ENCODE measurements around the gene TAPBP. TPM values are rescaled to one million over a fixed set of nuclear protein-coding genes. Genes with fewer than 3 reads are reported as not detected.

Gene TAPBP
- total and polyA plus RNA-seq, 2 of the 8 experiments (the other 6 are each of a cell fraction or from before 2014, with no cell fraction given) = 24.5 to 35.4 TPM

DNA sequence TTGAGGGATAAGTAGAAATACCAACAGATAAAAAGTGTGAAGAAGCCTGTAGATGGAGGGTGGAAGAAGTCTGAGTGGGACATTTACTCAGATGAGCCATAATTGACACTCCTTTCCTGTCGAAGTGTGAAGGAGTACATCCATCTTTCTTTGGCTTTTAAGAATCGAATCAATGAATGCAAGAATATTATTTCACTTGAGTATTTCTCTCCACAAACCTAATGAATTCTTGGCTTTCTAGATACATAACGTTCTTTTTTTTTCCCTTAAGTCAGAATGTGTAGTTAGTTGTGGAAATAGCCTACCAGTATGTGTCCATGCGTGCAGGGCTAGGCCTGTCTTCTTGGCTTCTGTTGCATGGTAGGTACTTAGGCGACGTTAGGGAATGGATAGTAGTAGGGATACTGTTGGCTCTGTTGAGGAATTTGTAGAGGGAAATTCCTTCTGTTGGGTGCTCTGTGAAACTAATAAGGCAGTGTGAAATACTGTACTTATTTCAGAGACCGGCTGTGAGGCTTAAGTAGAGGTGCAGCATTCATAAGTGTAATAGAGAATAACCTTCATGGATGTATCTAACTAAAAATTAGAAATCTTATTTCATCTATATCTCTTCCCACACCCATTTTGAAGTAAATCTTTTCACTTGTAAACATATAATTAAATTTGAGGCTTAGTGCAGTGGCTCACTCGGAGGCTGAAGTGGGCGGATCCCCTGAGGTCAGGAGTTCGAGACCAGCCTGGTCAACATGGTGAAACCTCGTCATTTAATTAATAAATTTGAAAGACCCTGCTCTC lies 40.6 kb downstream of the TAPBP start:
- H3K9ac ChIP-seq (replicated peaks in 1 of 4; ENCODE audit: extremely low read depth in 1 of 4, low read depth in 3 of 4, low read length in 3 of 4) = peak overlapping the region; percentile 92 to 99 (median 92)
- no peak overlapping the region for H3K56ac ChIP-seq (replicated peaks; ENCODE audit: insufficient read length, low read depth, low read length)
- FAIRE-seq = no peak
- H3K36me3 ChIP-seq (ENCODE audit: control insufficient read depth in 2 of 4, insufficient read depth in 4 of 4, low read length in 3 of 4) = peaks cover 16 to 46% (median 36%) of the 10 kb centered on the region in 4 experiments; a peak in 7 of 8 replicates
- H2BK12ac ChIP-seq (ENCODE audit: low read depth, low read length) = no peak overlapping the region
- H3K23me2 ChIP-seq (ENCODE audit: low read depth, low read length) = peaks cover 22% of the 10 kb centered on the region
- H2BK20ac ChIP-seq (ENCODE audit: low read length) = no peak overlapping the region
- H3K79me2 ChIP-seq (ENCODE audit: control insufficient read depth in 1 of 2, insufficient read depth in 2 of 2, low read length in 2 of 2) = peaks cover 26 to 43% of the 10 kb centered on the region in 2 experiments
- no peaks in the 10 kb centered on the region for H3K9me3 ChIP-seq (ENCODE audit: insufficient read depth in 2 of 2, low read depth in 1 of 2, low read length in 1 of 2)
- H3K14ac ChIP-seq (ENCODE audit: insufficient read length) = no peak overlapping the region
- H2BK120ac ChIP-seq (replicated peaks; ENCODE audit: low read depth, low read length) = no peak overlapping the region
- no peak overlapping the region for H2BK15ac ChIP-seq (ENCODE audit: low read length)
- ChIA-PET CTCF (ENCODE audit: partially characterized antibody) (interaction anchor here (0.6 kb wide), 1 partner anchor 1702 kb away, joined by 3 read pairs; no protein-coding TSS in a partner anchor), POLR2A (ENCODE audit: partially characterized antibody) (interaction anchor here (0.5 to 12.0 kb wide), 16 partner anchors 8 to 157 kb away, joined by 3 to 337 read pairs (median 16); partner anchors contain the start of genes CUTA, HSD17B8, PFDN6 and RGL2)
- 72% methylated on average over 11 of the region's 11 CpGs; no CpG with 5 or more reads in 1 of the 2 experiments for WGBS, 2 experiments (ENCODE audit: extremely low coverage in 1 of 2, insufficient coverage in 1 of 2, insufficient read length in 1 of 2, insufficient replicate concordance in 2 of 2, low coverage in 1 of 2, low lambda C conversion rate in 2 of 2, missing lambda C conversion rate in 1 of 2)
- 0 out of 2 replicates have a peak overlapping the region, but pooled peaks have one; percentile 50 for H2BK5ac ChIP-seq (ENCODE audit: low read depth, low read length)
- peaks cover 9 to 16% of the 10 kb centered on the region in 2 experiments for H4K20me1 ChIP-seq (replicated peaks in 1 of 2; ENCODE audit: control insufficient read depth in 1 of 2, insufficient read depth in 2 of 2, low read length in 2 of 2)
- DNase-seq (ENCODE audit: low read depth in 1 of 2, low spot score in 2 of 2) = no peak
- no peak overlapping the region for H3K4ac ChIP-seq (replicated peaks; ENCODE audit: insufficient read length, low read depth, low read length)
- H3K18ac ChIP-seq (ENCODE audit: extremely low read depth, low read length) = no peak overlapping the region
- no peak overlapping the region for H2AFZ ChIP-seq (ENCODE audit: low read length)
- H4K5ac ChIP-seq (ENCODE audit: insufficient read length, low read depth, low read length) = no peak overlapping the region
- no peak overlapping the region for H4K8ac ChIP-seq (ENCODE audit: extremely low read depth, insufficient read depth, low read length)
- no peak overlapping the region for H3K23ac ChIP-seq (ENCODE audit: insufficient read length)
- H3K79me1 ChIP-seq (ENCODE audit: low read depth, low read length) = peaks cover 6% of the 10 kb centered on the region; the same call in 1 of the 2 replicates
- H3K27ac ChIP-seq (ENCODE audit: low read depth, low read length) = peak overlapping the region; percentile 85; the same call in 1 of the 2 replicates
- no peak overlapping the region for H4K91ac ChIP-seq (replicated peaks; ENCODE audit: insufficient read length, low read length)
- no peaks in the 10 kb centered on the region for H3K27me3 ChIP-seq (replicated peaks in 1 of 4; ENCODE audit: control insufficient read depth in 3 of 4, extremely low read depth in 1 of 4, insufficient read depth in 3 of 4, low read length in 3 of 4)
- peak overlapping the region; percentile 81 to 100 (median 100) for H3K4me3 ChIP-seq (ENCODE audit: extremely low read depth in 1 of 4, insufficient read depth in 2 of 4, low read depth in 3 of 4, low read length in 4 of 4)
- peaks cover 0 to 30% (median 11%) of the 10 kb centered on the region in 4 experiments for H3K4me1 ChIP-seq (replicated peaks in 1 of 4; ENCODE audit: control insufficient read depth in 3 of 4, insufficient read depth in 4 of 4, low read length in 3 of 4)
- peak overlapping the region; percentile 86 to 96 for H3K4me2 ChIP-seq (ENCODE audit: insufficient read depth in 1 of 2, low read depth in 2 of 2, low read length in 2 of 2)
- H2AK5ac ChIP-seq (ENCODE audit: low read depth, low read length) = no peak overlapping the region
- TF ChIP-seq SRF (IDR thresholded peaks at IDR 0.05; ENCODE audit: low read depth, low read length) (no peak), BRCA1 (IDR thresholded peaks at IDR 0.05; ENCODE audit: low read depth, low read length) (no peak), SP1 (IDR thresholded peaks at IDR 0.05; ENCODE audit: low read depth, low read length) (no peak), HDAC2 (IDR thresholded peaks at IDR 0.05; ENCODE audit: borderline replicate concordance in 1 of 2, low read depth in 2 of 2, low read length in 2 of 2) (no peak), SP2 (IDR thresholded peaks at IDR 0.05; ENCODE audit: low read length) (no peak), RNF2 (IDR thresholded peaks at IDR 0.05; ENCODE audit: borderline replicate concordance, low read depth, low read length, missing control alignments, poor library complexity, severe bottlenecking) (no peak), YY1 (IDR thresholded peaks at IDR 0.05; ENCODE audit: low read depth, low read length) (no peak), TAF1 (IDR thresholded peaks at IDR 0.05; ENCODE audit: low read depth, low read length) (no peak), PHF8 (conservative IDR thresholded peaks at IDR 0.05; ENCODE audit: low read depth, low read length) (no peak), BACH1 (IDR thresholded peaks at IDR 0.05; ENCODE audit: low read length) (no peak), CTBP2 (IDR thresholded peaks at IDR 0.05; ENCODE audit: borderline replicate concordance, insufficient read depth, insufficient read length, low read length) (no peak)

Measured in H1 (cell line).